Measurements from ENCODE around the gene TTC23. TPM values are rescaled to one million over a fixed set of nuclear protein-coding genes. Genes with fewer than 3 reads are reported as not detected.

TTC23 gene
- total RNA-seq, 1 donor from 2014 or later = 45.3 TPM

- Mint-ChIP-seq H3K36me3 (peaks cover 9% of the 10 kb centered on the region), H3K4me1 (peaks cover 11% of the 10 kb centered on the region), H3K27ac (no peak overlapping the region), H3K4me3 (no peak overlapping the region), H3K27me3 (ENCODE audit: insufficient read depth, low read depth) (peaks cover 7% of the 10 kb centered on the region), H3K9me3 (no peaks in the 10 kb centered on the region)
- Histone ChIP-seq H3K4me2 (no peak overlapping the region), H3K4me3 (no peak overlapping the region), H3K9ac (no peak overlapping the region), H3K27me3 (no peaks in the 10 kb centered on the region), H3K4me1 (no peaks in the 10 kb centered on the region), H3K27ac (no peak overlapping the region), H3K36me3 (no peaks in the 10 kb centered on the region), H4K20me1 (ENCODE audit: low read depth) (no peaks in the 10 kb centered on the region), H2AFZ (replicated peaks) (no peak overlapping the region), H3K9me3 (ENCODE audit: low read depth) (no peaks in the 10 kb centered on the region), H3F3A (ENCODE audit: low read depth) (no peaks in the 10 kb centered on the region), H3K79me2 (ENCODE audit: low read depth) (no peaks in the 10 kb centered on the region)
- DNase-seq (ENCODE audit: low spot score) = no peak
- TF ChIP-seq CTCF (IDR thresholded peaks at IDR 0.05) = no peak
- TF ChIP-seq EZH2phosphoT487 (IDR thresholded peaks at IDR 0.05) = no peak
- no peak for TF ChIP-seq EZH2 (IDR thresholded peaks at IDR 0.05)
Observed at GRCh38 chr15:99117563-99118257, 131.7 kb downstream of the TTC23 start.

- no peak overlapping the region for H3K27ac ChIP-seq
- no peaks in the 10 kb centered on the region for H3K9me3 Mint-ChIP-seq
- no peak overlapping the region for H3K4me3 Mint-ChIP-seq
- no peaks in the 10 kb centered on the region for H3F3A ChIP-seq (ENCODE audit: low read depth)
- DNase-seq (ENCODE audit: low spot score) = no peak
- no peaks in the 10 kb centered on the region for H3K36me3 ChIP-seq
- H3K27me3 Mint-ChIP-seq (ENCODE audit: insufficient read depth, low read depth) = peaks cover 7% of the 10 kb centered on the region
- H3K4me1 Mint-ChIP-seq = peaks cover 11% of the 10 kb centered on the region
- no peak overlapping the region for H3K27ac Mint-ChIP-seq
- H3K9ac ChIP-seq = no peak overlapping the region
- no peaks in the 10 kb centered on the region for H3K79me2 ChIP-seq (ENCODE audit: low read depth)
- no peak overlapping the region for H3K4me3 ChIP-seq
- H3K4me2 ChIP-seq = no peak overlapping the region
- no peaks in the 10 kb centered on the region for H3K4me1 ChIP-seq
- peaks cover 9% of the 10 kb centered on the region for H3K36me3 Mint-ChIP-seq
- TF ChIP-seq EZH2phosphoT487 (IDR thresholded peaks at IDR 0.05) (no peak), CTCF (IDR thresholded peaks at IDR 0.05) (no peak), EZH2 (IDR thresholded peaks at IDR 0.05) (no peak)
- H3K27me3 ChIP-seq = no peaks in the 10 kb centered on the region
- H4K20me1 ChIP-seq (ENCODE audit: low read depth) = no peaks in the 10 kb centered on the region
- no peak overlapping the region for H2AFZ ChIP-seq (replicated peaks)
- H3K9me3 ChIP-seq (ENCODE audit: low read depth) = no peaks in the 10 kb centered on the region
Observed at GRCh38 chr15:99117111-99117510, 132.3 kb downstream of the TTC23 start.

- no peak for DNase-seq (ENCODE audit: low spot score)
- Histone ChIP-seq H3K27ac (no peak overlapping the region), H3K79me2 (ENCODE audit: low read depth) (no peaks in the 10 kb centered on the region), H2AFZ (replicated peaks) (no peak overlapping the region), H3K9me3 (ENCODE audit: low read depth) (no peaks in the 10 kb centered on the region), H4K20me1 (ENCODE audit: low read depth) (no peaks in the 10 kb centered on the region), H3K4me1 (no peaks in the 10 kb centered on the region), H3K36me3 (no peaks in the 10 kb centered on the region), H3K9ac (no peak overlapping the region), H3K27me3 (no peaks in the 10 kb centered on the region), H3K4me2 (no peak overlapping the region), H3F3A (ENCODE audit: low read depth) (no peaks in the 10 kb centered on the region), H3K4me3 (no peak overlapping the region)
- Mint-ChIP-seq H3K9me3 (no peaks in the 10 kb centered on the region), H3K27ac (no peak overlapping the region), H3K27me3 (ENCODE audit: insufficient read depth, low read depth) (peaks cover 2% of the 10 kb centered on the region), H3K4me1 (peaks cover 2% of the 10 kb centered on the region), H3K4me3 (no peak overlapping the region), H3K36me3 (peaks cover 9% of the 10 kb centered on the region)
- no peak for TF ChIP-seq CTCF (IDR thresholded peaks at IDR 0.05)
- TF ChIP-seq EZH2 (IDR thresholded peaks at IDR 0.05) = no peak
- no peak for TF ChIP-seq EZH2phosphoT487 (IDR thresholded peaks at IDR 0.05)
Observed at GRCh38 chr15:99115300-99116215, 133.8 kb downstream of the TTC23 start.

Data from neural progenitor cell (in vitro differentiated cells).